Effector CD4-positive, alpha-beta T cell (primary cell): Measurements from ENCODE around the gene EIF4G3.
"Not testable (repeated sequence)": the region's sequence is repeated elsewhere in the genome, so short reads cannot be mapped to it uniquely, and the experiment has no call there.

Experiments
- DNase-seq: peaks from one replicate; pipeline ENCODE4 v3.0.0-alpha.2; 2020

EIF4G3 gene

GRCh38 chr1:20932437-20932977 is 244.2 kb downstream of the EIF4G3 start:
- no peak for DNase-seq

GRCh38 chr1:20931930-20932436 is 244.7 kb downstream of the EIF4G3 start:
- DNase-seq = no peak

GRCh38 chr1:20930427-20930826 is 246.3 kb downstream of the EIF4G3 start:
- DNase-seq = no peak

GRCh38 chr1:20928146-20928545 is 248.6 kb downstream of the EIF4G3 start:
- no peak for DNase-seq

GRCh38 chr1:20921285-20921684 is 255.4 kb downstream of the EIF4G3 start:
- no peak for DNase-seq

GRCh38 chr1:20913242-20913641 is 263.5 kb downstream of the EIF4G3 start:
- DNase-seq = no peak

- not testable (repeated sequence) for DNase-seq
Observed at GRCh38 chr1:20907526-20907925, 269.2 kb downstream of the EIF4G3 start.

- DNase-seq = no peak
Observed at GRCh38 chr1:20903437-20903836, 273.3 kb downstream of the EIF4G3 start.

GRCh38 chr1:20900056-20900455 is 276.6 kb downstream of the EIF4G3 start:
- DNase-seq = no peak

GRCh38 chr1:20899154-20899972 is 277.3 kb downstream of the EIF4G3 start:
- DNase-seq = no peak

GRCh38 chr1:20896826-20897225 is 279.9 kb downstream of the EIF4G3 start:
- no peak for DNase-seq

GRCh38 chr1:20893931-20894330 is 282.8 kb downstream of the EIF4G3 start:
- DNase-seq = no peak

GRCh38 chr1:20891091-20891490 is 285.6 kb downstream of the EIF4G3 start:
- DNase-seq = no peak

- no peak for DNase-seq
Observed at GRCh38 chr1:20887246-20887645, 289.5 kb downstream of the EIF4G3 start.

GRCh38 chr1:20885121-20885520 is 291.6 kb downstream of the EIF4G3 start:
- DNase-seq = no peak

GRCh38 chr1:20884513-20884912 is 292.2 kb downstream of the EIF4G3 start:
- no peak for DNase-seq

- DNase-seq = no peak
Observed at GRCh38 chr1:20883766-20884165, 292.9 kb downstream of the EIF4G3 start.

GRCh38 chr1:20882837-20883236 is 293.9 kb downstream of the EIF4G3 start:
- DNase-seq = no peak

GRCh38 chr1:20878799-20879198 is 297.9 kb downstream of the EIF4G3 start:
- no peak for DNase-seq

GRCh38 chr1:20875198-20875973 is 301.3 kb downstream of the EIF4G3 start:
- no peak for DNase-seq

- DNase-seq = no peak
Observed at GRCh38 chr1:20873311-20873710, 303.4 kb downstream of the EIF4G3 start.

- DNase-seq = no peak
Observed at GRCh38 chr1:20871419-20871818, 305.3 kb downstream of the EIF4G3 start.

GRCh38 chr1:20870718-20871117 is 306.0 kb downstream of the EIF4G3 start:
- no peak for DNase-seq

GRCh38 chr1:20868263-20868662 is 308.4 kb downstream of the EIF4G3 start:
- no peak for DNase-seq
